Loucy (cell line): ENCODE results near the gene OSR1.
A peak's percentile ranks its signal among the peaks of the same experiment; 100 is the strongest.

Experiments
- H2AFZ ChIP-seq: fragments of 200-600 bp; sonication (generic); 2 replicates; pipeline ENCODE4 v1.6.0; 2016; ENCODE audit warnings: antibody characterized with exemption, mild to moderate bottlenecking, low read length, moderate library complexity
- H3F3A ChIP-seq: fragments of 200-600 bp; 2 replicates; pipeline ENCODE4 v1.6.0; 2016; ENCODE audit warnings: antibody characterized with exemption, low read depth, mild to moderate bottlenecking
- H3K27me3 ChIP-seq: fragments of 200-600 bp; sonication (generic); 2 replicates; pipeline ENCODE4 v1.6.1; 2014; ENCODE audit warnings: low read length, mild to moderate bottlenecking; ENCODE audit not compliant: insufficient read depth, poor library complexity, severe bottlenecking
- H3K36me3 ChIP-seq: fragments of 200-600 bp; sonication (generic); 2 replicates; pipeline ENCODE4 v1.6.1; 2016; ENCODE audit warnings: low read length; ENCODE audit not compliant: insufficient read depth
- H3K4me1 ChIP-seq: fragments of 200-600 bp; sonication (generic); 2 replicates; pipeline ENCODE4 v1.5.1; 2014; ENCODE audit warnings: low read length, mild to moderate bottlenecking; ENCODE audit not compliant: insufficient read depth, poor library complexity, severe bottlenecking
- H3K4me2 ChIP-seq: fragments of 200-600 bp; sonication (generic); 2 replicates; pipeline ENCODE4 v1.6.0; 2014; ENCODE audit warnings: antibody characterized with exemption, low read length, low read depth, mild to moderate bottlenecking; ENCODE audit not compliant: poor library complexity, severe bottlenecking
- H3K4me3 ChIP-seq: fragments of 200-600 bp; sonication (generic); 2 replicates; pipeline ENCODE4 v1.5.1; 2014; ENCODE audit warnings: low read length, mild to moderate bottlenecking, mixed read lengths; ENCODE audit not compliant: poor library complexity, severe bottlenecking
- H3K79me2 ChIP-seq: fragments of 200-600 bp; sonication (generic); 2 replicates; pipeline ENCODE4 v1.6.1; 2014; ENCODE audit warnings: low read length; ENCODE audit not compliant: insufficient read depth
- H3K9ac ChIP-seq: fragments of 200-600 bp; sonication (generic); 2 replicates; pipeline ENCODE4 v1.6.0; 2014; ENCODE audit warnings: mild to moderate bottlenecking, low read depth, low read length, moderate library complexity; ENCODE audit not compliant: poor library complexity, severe bottlenecking
- H3K9me2 ChIP-seq: fragments of 200-600 bp; sonication (generic); replicated peaks from 2 replicates; pipeline ENCODE4 v1.6.1; 2016; ENCODE audit warnings: low read depth, low read length, mixed read lengths
- H3K9me3 ChIP-seq: fragments of 200-600 bp; sonication (generic); 2 replicates; pipeline ENCODE4 v1.6.1; 2014; ENCODE audit warnings: mild to moderate bottlenecking, antibody characterized with exemption, low read length, low read depth; ENCODE audit not compliant: insufficient read depth
- H4K20me1 ChIP-seq: fragments of 200-600 bp; sonication (generic); 2 replicates; pipeline ENCODE4 v1.6.0; 2014; ENCODE audit warnings: antibody characterized with exemption, low read length, mild to moderate bottlenecking; ENCODE audit not compliant: insufficient read depth, poor library complexity, severe bottlenecking
- EZH2phosphoT487 ChIP-seq: fragments of 200-600 bp; IDR thresholded peaks from 2 replicates; pipeline ENCODE4 v1.6.1; 2018; ENCODE audit warnings: antibody characterized with exemption, mild to moderate bottlenecking, moderate library complexity, borderline replicate concordance
- TF ChIP-seq, protein P1 (sequence below): fragments of 200-600 bp; sonication (generic); conservative IDR thresholded peaks from 2 replicates; pipeline ENCODE4 v1.5.1; 2014; ENCODE audit warnings: mild to moderate bottlenecking, antibody characterized with exemption, low read length

Gene OSR1

DNA sequence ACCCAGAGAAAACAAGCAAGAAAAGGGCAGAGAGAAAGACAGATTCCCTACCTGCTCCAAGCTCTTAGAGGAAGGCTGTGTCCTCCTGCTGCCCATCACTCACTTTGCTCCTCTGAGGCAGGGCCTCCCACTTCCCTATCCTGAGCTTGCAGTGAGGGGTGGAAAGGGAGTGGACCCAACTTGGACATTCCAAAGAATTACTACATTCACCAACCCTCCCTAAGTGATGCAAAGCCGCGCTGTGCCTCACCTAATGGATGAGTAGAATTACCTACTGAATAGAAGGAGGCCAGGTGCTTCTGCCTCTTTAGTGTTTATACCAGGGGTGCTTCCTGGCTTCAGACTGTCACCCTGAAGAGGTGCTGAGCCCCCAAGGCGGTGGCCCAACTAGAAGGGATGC is 5.6 kb upstream of the OSR1 start:
- Histone ChIP-seq H3K4me2 (no peak overlapping the region), H3K9me3 (no peaks in the 10 kb centered on the region), H3F3A (no peaks in the 10 kb centered on the region), H3K27me3 (peaks cover 8% of the 10 kb centered on the region), H3K79me2 (no peaks in the 10 kb centered on the region), H2AFZ (no peak overlapping the region), H3K9me2 (no peaks in the 10 kb centered on the region), H3K4me3 (no peak overlapping the region), H4K20me1 (no peaks in the 10 kb centered on the region), H3K4me1 (no peaks in the 10 kb centered on the region), H3K36me3 (no peaks in the 10 kb centered on the region), H3K9ac (no peak overlapping the region)
- TF ChIP-seq EZH2phosphoT487 = no peak
- TF ChIP-seq, protein P1, sequence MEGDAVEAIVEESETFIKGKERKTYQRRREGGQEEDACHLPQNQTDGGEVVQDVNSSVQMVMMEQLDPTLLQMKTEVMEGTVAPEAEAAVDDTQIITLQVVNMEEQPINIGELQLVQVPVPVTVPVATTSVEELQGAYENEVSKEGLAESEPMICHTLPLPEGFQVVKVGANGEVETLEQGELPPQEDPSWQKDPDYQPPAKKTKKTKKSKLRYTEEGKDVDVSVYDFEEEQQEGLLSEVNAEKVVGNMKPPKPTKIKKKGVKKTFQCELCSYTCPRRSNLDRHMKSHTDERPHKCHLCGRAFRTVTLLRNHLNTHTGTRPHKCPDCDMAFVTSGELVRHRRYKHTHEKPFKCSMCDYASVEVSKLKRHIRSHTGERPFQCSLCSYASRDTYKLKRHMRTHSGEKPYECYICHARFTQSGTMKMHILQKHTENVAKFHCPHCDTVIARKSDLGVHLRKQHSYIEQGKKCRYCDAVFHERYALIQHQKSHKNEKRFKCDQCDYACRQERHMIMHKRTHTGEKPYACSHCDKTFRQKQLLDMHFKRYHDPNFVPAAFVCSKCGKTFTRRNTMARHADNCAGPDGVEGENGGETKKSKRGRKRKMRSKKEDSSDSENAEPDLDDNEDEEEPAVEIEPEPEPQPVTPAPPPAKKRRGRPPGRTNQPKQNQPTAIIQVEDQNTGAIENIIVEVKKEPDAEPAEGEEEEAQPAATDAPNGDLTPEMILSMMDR = no peak

DNA sequence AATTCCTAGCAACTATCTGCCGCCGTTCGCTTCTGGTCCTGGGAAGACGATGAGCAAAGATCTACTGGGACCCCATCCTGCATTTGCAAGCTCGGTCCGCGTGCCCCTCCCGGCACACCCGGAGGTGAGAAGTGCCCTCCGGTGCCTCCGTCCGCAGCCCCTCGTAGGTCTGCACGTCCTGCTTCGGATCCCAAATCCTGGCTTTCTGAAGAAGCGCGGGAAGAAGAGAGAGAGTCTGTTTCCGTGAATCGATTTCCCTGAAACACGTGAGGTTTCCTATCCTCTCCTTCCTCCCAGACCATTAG is 5.0 kb upstream of the OSR1 start:
- H3K9ac ChIP-seq = no peak overlapping the region

DNA sequence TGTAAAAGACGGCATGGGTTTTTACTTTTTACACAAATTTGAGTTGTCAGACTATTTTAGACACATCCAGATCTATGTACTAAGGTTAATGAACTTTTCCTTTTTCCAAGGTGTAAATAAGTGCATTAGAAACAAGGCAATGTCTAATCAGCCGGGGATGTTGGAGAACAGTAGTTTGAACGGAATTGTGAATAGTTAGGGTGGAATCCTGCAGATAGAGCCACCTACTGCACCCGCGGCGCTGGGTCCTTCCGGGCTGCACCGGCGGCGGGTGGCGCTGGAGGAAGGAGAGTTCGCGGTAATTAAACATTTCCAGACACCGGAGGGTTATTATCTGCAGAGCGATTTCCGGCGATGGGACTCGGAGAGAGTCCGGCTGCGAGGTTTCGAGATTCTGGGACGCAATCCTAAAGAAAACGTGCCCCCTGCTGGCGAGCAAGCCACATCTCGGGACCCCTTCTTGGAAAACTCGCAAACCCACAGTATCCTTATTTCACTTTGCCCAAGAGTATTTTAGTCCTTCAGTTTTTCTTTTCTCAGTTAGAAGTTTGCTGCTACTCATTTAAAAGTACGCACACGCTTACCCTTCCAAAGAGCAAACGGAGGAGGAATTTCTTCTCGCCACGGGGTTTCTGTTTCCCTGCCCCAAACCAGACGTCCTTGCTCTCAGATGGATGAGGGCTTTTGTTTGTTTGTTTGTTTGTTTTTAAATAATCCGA is 4.5 kb upstream of the OSR1 start:
- H3K4me3 ChIP-seq = peak overlapping the region; percentile 75
- H3K27me3 ChIP-seq = peaks cover 8% of the 10 kb centered on the region
- no peaks in the 10 kb centered on the region for H4K20me1 ChIP-seq
- H3K9ac ChIP-seq = peak overlapping the region; percentile 65
- H3K9me3 ChIP-seq = no peaks in the 10 kb centered on the region
- no peaks in the 10 kb centered on the region for H3F3A ChIP-seq
- no peaks in the 10 kb centered on the region for H3K4me1 ChIP-seq
- no peaks in the 10 kb centered on the region for H3K36me3 ChIP-seq
- H3K4me2 ChIP-seq = peak overlapping the region; percentile 83
- H2AFZ ChIP-seq = peak overlapping the region; percentile 87
- H3K79me2 ChIP-seq = no peaks in the 10 kb centered on the region
- no peaks in the 10 kb centered on the region for H3K9me2 ChIP-seq
- TF ChIP-seq, protein P1 = peak; percentile 79
- TF ChIP-seq EZH2phosphoT487 = no peak

More for the DNA sequence above, 5.0 kb upstream of the OSR1 start:
- H3K4me3 ChIP-seq = peak overlapping the region; percentile 75
- H4K20me1 ChIP-seq = no peaks in the 10 kb centered on the region
- no peaks in the 10 kb centered on the region for H3K9me2 ChIP-seq
- TF ChIP-seq, protein P1 = no peak
- no peak for TF ChIP-seq EZH2phosphoT487
- H3K79me2 ChIP-seq = no peaks in the 10 kb centered on the region
- no peaks in the 10 kb centered on the region for H3K4me1 ChIP-seq
- peak overlapping the region; percentile 83 for H3K4me2 ChIP-seq
- no peaks in the 10 kb centered on the region for H3K9me3 ChIP-seq
- peaks cover 8% of the 10 kb centered on the region for H3K27me3 ChIP-seq
- H3K36me3 ChIP-seq = no peaks in the 10 kb centered on the region
- no peaks in the 10 kb centered on the region for H3F3A ChIP-seq
- H2AFZ ChIP-seq = peak overlapping the region; percentile 87
